Stimulated activated CD8-positive, alpha-beta memory T cell treated with anti-CD3 and anti-CD28 coated beads, Interleukin-15, amount 100 ng/mL, for 4 hours (primary cell): Measurements from ENCODE around the gene ZNF598.

ENCODE experiments used
- DNase-seq, 2 donors: peaks; one replicate each; pipeline ENCODE4 v3.0.0-alpha.2; 2020; ENCODE audit warnings: low read depth in 2 of 2

Gene ZNF598

GRCh38 chr16:1990351-1991134 is 19.1 kb downstream of the ZNF598 start:
- no peak for DNase-seq

- no peak for DNase-seq
Measured at GRCh38 chr16:1990101-1990350, 19.6 kb downstream of the ZNF598 start.

- DNase-seq, result no peak
Measured at GRCh38 chr16:1989209-1990100, 20.2 kb downstream of the ZNF598 start, which contains the start of gene SYNGR3. Gene SYNGR3, plus strand, starts transcription at chr16:1989970. Its CDS starts 133 bp downstream, at chr16:1990103.

- no peak for DNase-seq
Measured at GRCh38 chr16:1987198-1987597, 22.4 kb downstream of the ZNF598 start.

- DNase-seq, result no peak
Measured at GRCh38 chr16:1985466-1986150, 24.0 kb downstream of the ZNF598 start.

GRCh38 chr16:1984347-1985225 is 25.0 kb downstream of the ZNF598 start:
- DNase-seq, result no peak

GRCh38 chr16:1983544-1984346 is 25.9 kb downstream of the ZNF598 start, which contains the start of gene GFER:
Gene GFER, plus strand, starts transcription at chr16:1984193. Its CDS starts 26 bp downstream, at chr16:1984219.
- DNase-seq, result peak in 1 of 2 donors; percentile 58

GRCh38 chr16:1982991-1983543 is 26.6 kb downstream of the ZNF598 start:
- no peak for DNase-seq

GRCh38 chr16:1982013-1982433 is 27.6 kb downstream of the ZNF598 start:
- no peak for DNase-seq

GRCh38 chr16:1981398-1981836 is 28.2 kb downstream of the ZNF598 start, which contains the start of gene NOXO1:
Gene NOXO1, minus strand, starts transcription at chr16:1981469. Its CDS starts 290 bp downstream, at chr16:1981179.
- DNase-seq, result no peak

GRCh38 chr16:1980770-1981087 is 28.9 kb downstream of the ZNF598 start:
- DNase-seq, result no peak

GRCh38 chr16:1980030-1980769 is 29.4 kb downstream of the ZNF598 start:
- DNase-seq, result no peak

- no peak for DNase-seq
Measured at GRCh38 chr16:1979271-1980029, 30.2 kb downstream of the ZNF598 start.

GRCh38 chr16:1978476-1979120 is 31.0 kb downstream of the ZNF598 start:
- DNase-seq, result no peak

GRCh38 chr16:1977875-1978268 is 31.7 kb downstream of the ZNF598 start:
- DNase-seq, result no peak

- no peak for DNase-seq
Measured at GRCh38 chr16:1976951-1977874, 32.4 kb downstream of the ZNF598 start.

- no peak for DNase-seq
Measured at GRCh38 chr16:1976216-1976520, 33.5 kb downstream of the ZNF598 start.
